GM13977 (cell line): ENCODE measurements around the gene HOXA10.

Source experiments
- DNase-seq: peaks from one replicate; pipeline ENCODE4 v3.0.0; 2012; ENCODE audit warnings: low spot score
- in situ Hi-C: fragments of 300-500 bp; cut with MboI; formaldehyde crosslinking; loops from one replicate; pipeline ENCODE4 v1.12.0; 2022; ENCODE audit warnings: low sequenced_read_pairs, low pct_unique_long_range_greater_than_20kb, mixed read lengths, inconsistent platforms; ENCODE audit not compliant: unreplicated experiment
- TF ChIP-seq, protein P1 (sequence below): IDR thresholded peaks from 2 replicates; pipeline ENCODE4 v1.5.1; 2012; ENCODE audit warnings: mild to moderate bottlenecking, control low read depth; ENCODE audit not compliant: insufficient read depth; ENCODE audit errors: extremely low read depth, missing control alignments

The HOXA10 gene

DNA sequence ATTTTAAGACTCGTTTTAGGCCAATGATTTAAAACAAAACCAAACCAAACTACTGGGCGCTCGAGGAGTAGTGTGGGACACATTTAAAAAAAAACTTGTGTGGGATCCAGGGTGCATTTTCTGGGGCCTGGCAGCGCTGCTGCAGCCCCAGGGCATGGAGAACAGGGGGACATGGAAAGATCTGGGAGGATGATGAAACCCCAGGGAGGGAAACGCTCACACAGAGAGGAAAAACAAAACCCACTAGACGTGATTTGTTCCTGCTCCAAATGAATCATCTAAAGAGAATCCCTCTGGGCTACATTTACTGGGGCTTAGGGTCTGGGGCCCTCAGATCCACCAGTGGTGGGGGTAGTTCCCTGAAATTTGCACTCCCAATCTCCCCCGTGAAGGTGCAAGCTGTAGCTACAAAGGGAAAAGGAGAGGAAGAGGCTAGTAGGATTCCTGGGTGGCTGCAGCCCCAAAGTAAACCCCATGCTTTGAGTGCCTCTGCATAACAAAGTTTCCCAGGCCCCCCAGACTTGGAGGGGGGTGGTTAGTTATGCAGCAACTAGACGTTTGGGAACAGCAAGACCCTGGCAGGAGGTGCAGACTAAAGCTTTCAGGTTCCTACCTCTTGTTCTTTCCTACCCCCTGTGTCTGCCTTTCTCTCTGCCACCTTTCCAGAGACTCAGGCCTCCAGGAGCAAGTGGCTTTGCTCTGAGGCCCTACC lies 40.3 kb upstream of the HOXA10 start:
- TF ChIP-seq, protein P1, sequence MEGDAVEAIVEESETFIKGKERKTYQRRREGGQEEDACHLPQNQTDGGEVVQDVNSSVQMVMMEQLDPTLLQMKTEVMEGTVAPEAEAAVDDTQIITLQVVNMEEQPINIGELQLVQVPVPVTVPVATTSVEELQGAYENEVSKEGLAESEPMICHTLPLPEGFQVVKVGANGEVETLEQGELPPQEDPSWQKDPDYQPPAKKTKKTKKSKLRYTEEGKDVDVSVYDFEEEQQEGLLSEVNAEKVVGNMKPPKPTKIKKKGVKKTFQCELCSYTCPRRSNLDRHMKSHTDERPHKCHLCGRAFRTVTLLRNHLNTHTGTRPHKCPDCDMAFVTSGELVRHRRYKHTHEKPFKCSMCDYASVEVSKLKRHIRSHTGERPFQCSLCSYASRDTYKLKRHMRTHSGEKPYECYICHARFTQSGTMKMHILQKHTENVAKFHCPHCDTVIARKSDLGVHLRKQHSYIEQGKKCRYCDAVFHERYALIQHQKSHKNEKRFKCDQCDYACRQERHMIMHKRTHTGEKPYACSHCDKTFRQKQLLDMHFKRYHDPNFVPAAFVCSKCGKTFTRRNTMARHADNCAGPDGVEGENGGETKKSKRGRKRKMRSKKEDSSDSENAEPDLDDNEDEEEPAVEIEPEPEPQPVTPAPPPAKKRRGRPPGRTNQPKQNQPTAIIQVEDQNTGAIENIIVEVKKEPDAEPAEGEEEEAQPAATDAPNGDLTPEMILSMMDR: no peak
- in situ Hi-C loops: no loop called here
- DNase-seq: no peak

DNA sequence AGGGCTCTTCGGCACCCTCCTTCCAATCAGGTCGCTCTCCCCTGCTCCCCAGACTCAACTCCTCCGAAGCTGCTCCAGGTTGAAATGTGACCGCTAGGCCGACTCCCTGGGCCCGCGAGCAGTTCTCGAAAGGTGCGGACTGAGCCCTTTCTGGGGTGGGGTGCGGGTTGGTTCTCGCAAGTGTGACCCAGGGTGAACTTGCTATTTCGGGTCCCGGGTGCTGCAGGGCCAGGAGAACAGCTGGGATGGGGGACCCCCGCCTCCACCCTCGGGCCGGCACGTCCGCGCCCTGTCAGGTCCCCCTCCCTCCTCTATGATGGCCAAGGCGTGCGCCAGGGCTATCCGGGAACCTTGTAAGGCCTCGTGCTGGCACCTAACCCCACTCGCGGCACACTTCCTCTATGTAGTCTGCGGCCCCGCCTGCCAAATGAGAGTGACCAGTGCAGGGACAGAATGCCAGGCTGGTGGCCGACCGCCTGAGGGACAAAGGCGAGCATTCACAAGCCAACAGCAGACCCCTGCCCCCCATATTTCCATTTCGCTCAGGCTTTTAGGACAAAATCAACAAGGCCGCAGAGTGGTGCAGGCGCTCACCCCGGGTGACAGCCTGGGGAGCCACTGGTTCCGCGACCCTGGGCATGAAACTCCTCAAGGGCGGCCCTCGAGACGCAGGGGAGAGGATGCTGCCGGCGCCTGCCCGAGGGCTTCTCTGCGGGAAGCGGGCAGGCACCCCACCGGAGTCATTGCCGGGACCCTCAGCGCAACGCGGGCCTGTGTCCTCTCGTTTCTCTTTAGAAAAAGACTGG lies 39.5 kb upstream of the HOXA10 start:
- DNase-seq: no peak
- in situ Hi-C loops: no loop called here
- TF ChIP-seq, protein P1: no peak

DNA sequence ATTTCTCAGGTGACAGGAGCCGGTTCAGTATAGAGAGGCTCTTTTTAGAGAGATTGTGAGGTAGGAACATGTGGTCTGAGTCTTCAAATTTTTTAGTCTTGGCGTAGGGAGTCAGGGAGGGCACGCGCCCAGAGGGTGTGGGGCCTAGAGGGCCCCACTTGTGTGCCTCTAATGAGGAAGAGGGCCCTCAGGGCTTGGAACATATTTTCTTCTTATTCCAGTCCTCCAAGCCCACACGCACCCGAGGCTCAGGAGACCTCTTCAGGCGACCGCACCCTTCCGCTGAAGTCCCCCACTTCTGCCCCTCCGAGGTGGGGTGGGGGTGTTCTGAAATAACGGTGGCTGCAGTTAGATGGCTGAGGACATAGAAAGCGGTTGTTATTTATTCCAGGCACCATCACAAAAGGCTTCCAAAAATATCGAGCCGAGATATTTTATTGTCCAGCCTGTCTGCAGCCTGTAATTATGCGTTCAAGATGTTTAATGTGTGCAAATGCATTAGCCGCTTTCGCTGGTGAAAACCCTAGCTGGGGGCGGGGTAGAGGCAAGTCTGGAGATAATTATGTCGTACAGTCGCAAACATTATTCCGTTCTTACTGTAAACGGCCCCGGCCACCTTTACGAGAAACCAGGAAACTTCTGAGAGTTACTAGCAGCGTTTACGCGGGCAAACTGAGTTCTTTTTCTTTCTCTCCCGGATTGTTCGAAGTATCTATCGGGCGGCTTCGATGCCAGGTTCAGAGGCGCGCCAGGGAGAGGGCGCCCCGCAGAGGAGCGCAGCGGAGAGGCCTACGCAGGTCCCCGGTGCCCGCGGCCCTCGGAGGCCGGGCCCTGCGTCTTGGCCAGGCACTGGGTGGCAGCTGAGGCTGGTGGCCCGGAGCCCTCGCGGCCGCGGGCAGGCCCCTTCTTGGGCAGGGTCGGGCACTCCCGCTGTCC lies 38.6 kb upstream of the HOXA10 start:
- in situ Hi-C loops: no loop called here

DNA sequence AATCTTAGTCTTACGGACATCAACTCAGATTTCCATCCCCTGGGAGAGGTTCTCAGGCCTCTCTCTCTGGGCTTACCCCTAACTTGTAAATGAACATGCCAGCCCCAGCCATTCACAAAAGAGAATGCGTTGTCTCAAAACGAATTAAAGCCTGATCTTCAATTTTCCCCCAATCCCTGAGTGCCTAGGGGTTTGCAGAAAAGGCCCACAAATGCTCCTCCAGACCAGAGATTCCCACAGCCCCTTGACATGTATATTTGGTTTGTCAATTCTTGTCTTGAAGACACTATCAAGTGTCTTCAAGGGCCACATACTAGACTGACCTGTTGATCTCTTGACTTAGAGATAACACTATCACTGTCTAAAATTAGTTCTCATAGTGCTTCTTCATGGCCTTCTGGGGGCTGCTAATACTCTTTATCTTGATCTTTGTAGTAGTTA lies 37.7 kb upstream of the HOXA10 start:
- in situ Hi-C loops: no loop called here
- TF ChIP-seq, protein P1: no peak
- DNase-seq: no peak

More for the DNA sequence above, 38.6 kb upstream of the HOXA10 start:
- no peak for DNase-seq
- TF ChIP-seq, protein P1: no peak

DNA sequence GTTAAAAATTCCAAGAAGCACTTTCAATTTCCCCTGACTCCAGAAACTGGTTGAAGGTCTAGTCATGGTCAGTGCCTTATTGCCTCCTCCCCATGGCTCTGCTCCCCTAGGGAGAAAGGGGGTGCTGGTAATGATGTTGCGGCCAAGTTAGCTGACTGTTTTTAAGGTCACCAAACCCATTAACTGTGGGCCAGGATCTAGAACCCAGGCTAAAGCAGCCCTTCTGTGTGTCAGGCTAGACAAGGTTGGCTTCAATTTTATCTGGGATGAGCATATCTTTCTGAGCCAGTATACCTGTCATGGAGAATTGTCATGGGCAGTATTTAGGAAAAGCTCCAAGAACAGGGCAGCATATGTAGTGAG lies 36.9 kb upstream of the HOXA10 start:
- DNase-seq: no peak
- in situ Hi-C loops: no loop called here
- TF ChIP-seq, protein P1: no peak

DNA sequence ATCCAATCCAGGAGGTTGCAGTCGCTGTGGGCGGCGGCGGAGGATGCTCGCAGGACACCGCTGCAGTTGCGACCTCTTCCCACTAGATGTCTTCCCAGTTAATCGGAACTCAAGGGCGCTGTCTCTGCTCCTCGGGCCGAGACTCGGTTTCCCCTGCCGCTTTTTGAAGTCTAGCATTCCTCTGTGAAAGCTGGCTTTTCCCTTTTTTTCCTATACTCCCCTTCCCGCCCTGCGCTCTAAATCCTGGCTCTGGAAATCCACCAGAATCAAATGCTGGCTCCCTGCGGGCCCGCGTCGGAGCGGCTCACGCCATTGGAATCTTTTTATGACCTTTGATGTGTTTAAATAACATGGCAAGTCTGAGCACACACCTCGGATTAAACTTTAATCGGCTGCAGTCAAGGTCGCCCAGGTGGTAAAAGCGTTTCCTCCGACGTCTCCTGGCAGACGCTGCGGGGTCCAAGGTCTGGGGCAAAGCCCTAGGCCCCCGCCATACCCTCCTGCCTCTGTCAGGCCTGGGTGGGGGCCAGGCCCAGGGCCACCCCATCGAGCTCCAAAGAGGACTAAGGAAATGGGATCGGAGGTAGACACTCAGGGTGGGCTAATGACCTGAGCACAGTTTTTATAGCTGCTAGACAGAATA lies 36.4 kb upstream of the HOXA10 start:
- in situ Hi-C loops: no loop called here
- DNase-seq: peak; percentile 82
- TF ChIP-seq, protein P1: peak; percentile 72
